ENCODE results near the gene TPK1.

GRCh38 chr7:144484445-144484844 lies 351.4 kb downstream of the TPK1 start:
- TF ChIP-seq CTCF (IDR thresholded peaks at IDR 0.05; ENCODE audit: insufficient read depth, low read depth, low read length) (no peak), EZH2 (IDR thresholded peaks at IDR 0.05; ENCODE audit: insufficient read depth, low read length) (no peak)

Measured in astrocyte (in vitro differentiated cells and primary cell).